Measurements from ENCODE around the gene ACOT12. TPM values are rescaled to one million over a fixed set of nuclear protein-coding genes. Genes with fewer than 3 reads are reported as not detected.
A peak's percentile ranks its signal among the peaks of the same experiment; 100 is the strongest.

The ACOT12 gene
- polyA plus RNA-seq, 2 of the 4 experiments (the other 2 are of a cell fraction): 0.08 TPM; not detected in 1

DNA sequence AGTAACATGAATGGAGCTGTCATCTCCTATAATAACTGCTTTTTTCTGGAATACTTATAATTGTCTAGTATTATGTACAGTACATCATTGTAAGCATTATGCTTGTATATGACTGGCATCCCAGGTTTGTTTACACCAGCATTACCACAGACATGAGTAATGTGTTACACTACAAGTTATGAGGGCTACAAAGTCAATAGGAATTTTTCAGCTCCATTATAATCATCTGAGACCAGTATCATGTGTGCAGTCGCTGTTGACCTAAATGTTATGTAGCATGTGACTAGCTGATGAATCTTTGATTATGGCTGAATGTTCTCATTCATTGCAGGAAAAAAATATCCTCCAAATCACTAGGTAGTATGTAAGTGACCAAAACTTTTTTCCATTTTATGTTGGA, 90.4 kb downstream of the ACOT12 start:
- no peak overlapping the region for H3K4me3 ChIP-seq
- peaks cover 23% of the 10 kb centered on the region for H3K4me1 ChIP-seq
- DNase-seq (ENCODE audit: low read depth in 1 of 2, low spot score in 1 of 2) (no peak), ATAC-seq (no peak), FAIRE-seq (no peak)
- WGBS (ENCODE audit: missing lambda C conversion rate): 71% methylated on average over 1 of the region's 1 CpG
- CTCF ChIA-PET: interaction anchor here (1.1 to 1.5 kb wide), 2 partner anchors 9 to 15 kb away, joined by 4 to 5 read pairs; no protein-coding TSS in a partner anchor
- POLR2A ChIA-PET: interaction anchor here (0.7 kb wide), 1 partner anchor 27 kb away, joined by 3 read pairs; no protein-coding TSS in a partner anchor
- peak overlapping the region; percentile 8; the same call in 1 of the 3 replicates for H3K4me2 ChIP-seq
- H3K9me3 ChIP-seq: no peaks in the 10 kb centered on the region
- no peak for TF ChIP-seq EHF (CRISPR knock-in tag; IDR thresholded peaks at IDR 0.05)
- no peak for TF ChIP-seq RCOR1 (IDR thresholded peaks at IDR 0.05; ENCODE audit: low read depth, low read length)
- no peak for TF ChIP-seq FOSL2 (IDR thresholded peaks at IDR 0.05)
- TF ChIP-seq FOSL2 (CRISPR knock-in tag; IDR thresholded peaks at IDR 0.05): no peak
- TF ChIP-seq EP300 (IDR thresholded peaks at IDR 0.05): no peak
- TF ChIP-seq GATA3 (IDR thresholded peaks at IDR 0.05; ENCODE audit: borderline replicate concordance): no peak
- no peak for TF ChIP-seq CEBPB (IDR thresholded peaks at IDR 0.05)
- TF ChIP-seq HOXB13 (CRISPR knock-in tag; IDR thresholded peaks at IDR 0.05; ENCODE audit: low read depth): no peak
- H3K27ac ChIP-seq: no peak overlapping the region

GRCh38 chr5:81302596-81302995, 91.3 kb downstream of the ACOT12 start:
- DNase-seq (ENCODE audit: low read depth in 1 of 2, low spot score in 1 of 2): no peak
- ATAC-seq: no peak

DNA sequence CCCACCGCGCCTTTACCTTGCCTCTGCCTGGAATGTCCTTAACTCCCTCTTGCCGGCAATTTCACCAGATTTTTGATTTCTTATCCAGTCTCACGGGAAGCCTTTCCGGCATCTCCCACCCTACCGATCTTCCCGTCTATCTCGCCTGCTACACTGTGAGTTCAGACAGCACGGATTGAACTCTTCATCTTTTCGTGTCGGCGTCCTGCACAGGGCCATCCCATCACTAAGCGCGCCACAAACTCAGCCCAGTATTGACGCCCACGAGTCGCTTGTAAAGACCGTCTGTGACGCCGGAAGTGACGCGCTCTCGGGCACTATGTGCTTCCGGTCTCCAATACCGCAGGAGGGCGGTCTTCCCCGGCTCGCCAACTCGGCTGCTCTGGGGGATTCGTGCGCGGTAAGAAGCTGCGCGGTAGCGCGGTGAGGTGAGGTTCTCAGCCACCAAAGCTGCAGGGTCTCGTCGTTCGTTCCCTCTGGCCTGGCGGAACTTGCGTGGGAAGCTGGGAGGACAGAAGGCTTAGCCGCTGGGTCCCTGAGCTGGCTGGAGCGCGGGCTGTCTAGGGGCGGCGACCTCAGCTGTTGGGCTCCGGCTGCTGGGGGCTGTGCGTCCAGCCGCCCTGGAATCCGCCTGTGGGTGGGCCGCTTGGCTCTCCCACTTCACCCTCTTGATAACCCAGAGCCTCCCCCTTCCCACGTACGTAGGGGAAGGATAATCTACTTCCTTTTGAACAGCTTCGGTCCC, 92.5 kb downstream of the ACOT12 start, which contains the start of gene ZCCHC9:
Gene ZCCHC9 (plus strand): TSS at position 317 of the 745 bp plus-strand sequence. CDS start 3,171 bp downstream, outside the sequence.
- Histone ChIP-seq H3K4me2 (peak within 1 kb of the TSS; percentile 88), H3K27ac (peak within 1 kb of the TSS; percentile 86 to 99), H3K9me3 (no peaks in the 10 kb centered on the region), H3K4me3 (peak within 1 kb of the TSS; percentile 73), H3K4me1 (peaks cover 23% of the 10 kb centered on the region)
- POLR2A ChIA-PET: interaction anchor here (1.0 to 1.9 kb wide), 3 partner anchors 9 to 864 kb away, joined by 3 to 10 read pairs (median 3); no protein-coding TSS in a partner anchor
- FAIRE-seq (peak; percentile 94), DNase-seq (ENCODE audit: low read depth in 1 of 2, low spot score in 1 of 2) (peak; percentile 73 to 95), ATAC-seq (peak; percentile 97 to 99)
- 5% methylated on average over 36 of the region's 54 CpGs for WGBS (ENCODE audit: missing lambda C conversion rate)
- CTCF ChIA-PET: interaction anchor here (0.6 to 3.0 kb wide), 9 partner anchors 9 to 924 kb away, joined by 3 to 12 read pairs (median 4); no protein-coding TSS in a partner anchor
- TF ChIP-seq RNF2 (IDR thresholded peaks at IDR 0.05; ENCODE audit: borderline replicate concordance, low read depth): no peak
- TF ChIP-seq, protein P1, sequence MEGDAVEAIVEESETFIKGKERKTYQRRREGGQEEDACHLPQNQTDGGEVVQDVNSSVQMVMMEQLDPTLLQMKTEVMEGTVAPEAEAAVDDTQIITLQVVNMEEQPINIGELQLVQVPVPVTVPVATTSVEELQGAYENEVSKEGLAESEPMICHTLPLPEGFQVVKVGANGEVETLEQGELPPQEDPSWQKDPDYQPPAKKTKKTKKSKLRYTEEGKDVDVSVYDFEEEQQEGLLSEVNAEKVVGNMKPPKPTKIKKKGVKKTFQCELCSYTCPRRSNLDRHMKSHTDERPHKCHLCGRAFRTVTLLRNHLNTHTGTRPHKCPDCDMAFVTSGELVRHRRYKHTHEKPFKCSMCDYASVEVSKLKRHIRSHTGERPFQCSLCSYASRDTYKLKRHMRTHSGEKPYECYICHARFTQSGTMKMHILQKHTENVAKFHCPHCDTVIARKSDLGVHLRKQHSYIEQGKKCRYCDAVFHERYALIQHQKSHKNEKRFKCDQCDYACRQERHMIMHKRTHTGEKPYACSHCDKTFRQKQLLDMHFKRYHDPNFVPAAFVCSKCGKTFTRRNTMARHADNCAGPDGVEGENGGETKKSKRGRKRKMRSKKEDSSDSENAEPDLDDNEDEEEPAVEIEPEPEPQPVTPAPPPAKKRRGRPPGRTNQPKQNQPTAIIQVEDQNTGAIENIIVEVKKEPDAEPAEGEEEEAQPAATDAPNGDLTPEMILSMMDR (IDR thresholded peaks at IDR 0.05): no peak
- no peak for TF ChIP-seq BHLHE40 (IDR thresholded peaks at IDR 0.05; ENCODE audit: low read depth, low read length)
- TF ChIP-seq EHF (CRISPR knock-in tag; IDR thresholded peaks at IDR 0.05): no peak
- TF ChIP-seq CHD2 (IDR thresholded peaks at IDR 0.05; ENCODE audit: low read length, partially characterized antibody): no peak
- peak; percentile 43; the same call in 1 of the 2 replicates for TF ChIP-seq GATA3 (IDR thresholded peaks at IDR 0.05; ENCODE audit: borderline replicate concordance)
- TF ChIP-seq SMC3 (IDR thresholded peaks at IDR 0.05): 0 out of 3 replicates have a peak, but pooled peaks have one; percentile 9
- peak; percentile 82 for TF ChIP-seq PHF8 (IDR thresholded peaks at IDR 0.05; ENCODE audit: borderline replicate concordance, low read depth)
- peak; percentile 78 for TF ChIP-seq MAX (IDR thresholded peaks at IDR 0.05)
- TF ChIP-seq HOXB5 (CRISPR knock-in tag; IDR thresholded peaks at IDR 0.05): no peak
- TF ChIP-seq, protein P2, sequence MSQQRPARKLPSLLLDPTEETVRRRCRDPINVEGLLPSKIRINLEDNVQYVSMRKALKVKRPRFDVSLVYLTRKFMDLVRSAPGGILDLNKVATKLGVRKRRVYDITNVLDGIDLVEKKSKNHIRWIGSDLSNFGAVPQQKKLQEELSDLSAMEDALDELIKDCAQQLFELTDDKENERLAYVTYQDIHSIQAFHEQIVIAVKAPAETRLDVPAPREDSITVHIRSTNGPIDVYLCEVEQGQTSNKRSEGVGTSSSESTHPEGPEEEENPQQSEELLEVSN (IDR thresholded peaks at IDR 0.05; ENCODE audit: borderline replicate concordance, low read depth): no peak
- no peak for TF ChIP-seq ZSCAN20 (CRISPR knock-in tag; IDR thresholded peaks at IDR 0.05)
- 0 out of 2 replicates have a peak, but pooled peaks have one; percentile 35 for TF ChIP-seq KDM5A (IDR thresholded peaks at IDR 0.05)
- peak; percentile 94 for TF ChIP-seq POLR2A (IDR thresholded peaks at IDR 0.05; ENCODE audit: low read length)
- TF ChIP-seq JUN (IDR thresholded peaks at IDR 0.05): peak; percentile 56 to 92; a peak in 3 of 5 replicates
- no peak for TF ChIP-seq EHMT2 (IDR thresholded peaks at IDR 0.05; ENCODE audit: low read depth)
- no peak for TF ChIP-seq TFCP2L1 (CRISPR knock-in tag; IDR thresholded peaks at IDR 0.05)
- TF ChIP-seq SREBF2 (IDR thresholded peaks at IDR 0.05): no peak
- TF ChIP-seq ESRRA (IDR thresholded peaks at IDR 0.05; ENCODE audit: borderline replicate concordance, low read length): no peak
- no peak for TF ChIP-seq FOSB (CRISPR knock-in tag; IDR thresholded peaks at IDR 0.05)
- TF ChIP-seq FOSL2 (IDR thresholded peaks at IDR 0.05): no peak
- TF ChIP-seq FOSL2 (CRISPR knock-in tag; IDR thresholded peaks at IDR 0.05): peak; percentile 7; the same call in 1 of the 2 replicates
- TF ChIP-seq RFX5 (IDR thresholded peaks at IDR 0.05): no peak
- TF ChIP-seq, protein P3, sequence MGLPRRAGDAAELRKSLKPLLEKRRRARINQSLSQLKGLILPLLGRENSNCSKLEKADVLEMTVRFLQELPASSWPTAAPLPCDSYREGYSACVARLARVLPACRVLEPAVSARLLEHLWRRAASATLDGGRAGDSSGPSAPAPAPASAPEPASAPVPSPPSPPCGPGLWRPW (IDR thresholded peaks at IDR 0.05): no peak
- no peak for TF ChIP-seq RCOR1 (IDR thresholded peaks at IDR 0.05; ENCODE audit: low read depth, low read length)
- TF ChIP-seq HEYL (CRISPR knock-in tag; IDR thresholded peaks at IDR 0.05): no peak
- TF ChIP-seq ZC3H11A (IDR thresholded peaks at IDR 0.05): no peak

More at GRCh38 chr5:81302596-81302995, 91.3 kb downstream of the ACOT12 start:
- Histone ChIP-seq H3K9me3 (no peaks in the 10 kb centered on the region), H3K27ac (peak overlapping the region in 1 of 2 experiments; percentile 99; a peak in 2 of 6 replicates), H3K4me1 (peaks cover 23% of the 10 kb centered on the region), H3K4me2 (peak overlapping the region; percentile 80), H3K4me3 (peak overlapping the region; percentile 73)
- FAIRE-seq: no peak
- WGBS (ENCODE audit: missing lambda C conversion rate): 87% methylated on average over 5 of the region's 5 CpGs
- ChIA-PET POLR2A (interaction anchor here (0.7 to 1.1 kb wide), 2 partner anchors 11 to 26 kb away, joined by 3 read pairs; no protein-coding TSS in a partner anchor), CTCF (interaction anchor here (0.6 to 1.5 kb wide), 2 partner anchors 10 to 20 kb away, joined by 3 to 5 read pairs; no protein-coding TSS in a partner anchor)
- no peak for TF ChIP-seq POLR2A (IDR thresholded peaks at IDR 0.05; ENCODE audit: low read length)
- no peak for TF ChIP-seq EHF (CRISPR knock-in tag; IDR thresholded peaks at IDR 0.05)
- TF ChIP-seq HEYL (CRISPR knock-in tag; IDR thresholded peaks at IDR 0.05): no peak
- no peak for TF ChIP-seq CEBPB (IDR thresholded peaks at IDR 0.05)
- no peak for TF ChIP-seq MAZ (IDR thresholded peaks at IDR 0.05; ENCODE audit: borderline replicate concordance, low read depth, low read length)
- no peak for TF ChIP-seq JUN (IDR thresholded peaks at IDR 0.05)
- no peak for TF ChIP-seq RFX5 (IDR thresholded peaks at IDR 0.05)
